HG03139 (cell line): ENCODE results near the gene SLC18A3.

Experiments
- ATAC-seq: cut with Tn5 transposase; IDR thresholded peaks from one replicate; pipeline ENCODE4 v1.9.1; 2021; ENCODE audit not compliant: unreplicated experiment

Gene SLC18A3

DNA sequence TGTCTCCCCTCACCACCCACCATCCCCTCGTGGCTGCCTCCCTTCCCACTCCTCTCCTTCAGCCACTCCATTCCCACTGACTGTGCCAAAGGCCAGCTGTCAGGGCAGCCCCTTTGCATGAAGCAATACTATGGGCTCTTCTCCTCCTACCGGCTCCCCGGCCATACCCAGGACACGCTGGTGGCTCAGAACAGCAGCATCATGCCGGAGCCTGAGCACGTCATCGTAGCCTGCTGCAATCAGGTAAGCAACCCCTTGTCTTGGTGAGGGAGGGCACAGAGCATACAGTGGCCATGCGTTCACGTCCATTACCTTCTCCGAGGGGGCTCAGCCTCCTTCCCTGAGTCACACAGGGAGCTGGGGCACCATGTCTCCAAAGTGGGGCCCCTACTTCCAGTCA is 15.3 kb downstream of the SLC18A3 start:
- ATAC-seq = no peak

DNA sequence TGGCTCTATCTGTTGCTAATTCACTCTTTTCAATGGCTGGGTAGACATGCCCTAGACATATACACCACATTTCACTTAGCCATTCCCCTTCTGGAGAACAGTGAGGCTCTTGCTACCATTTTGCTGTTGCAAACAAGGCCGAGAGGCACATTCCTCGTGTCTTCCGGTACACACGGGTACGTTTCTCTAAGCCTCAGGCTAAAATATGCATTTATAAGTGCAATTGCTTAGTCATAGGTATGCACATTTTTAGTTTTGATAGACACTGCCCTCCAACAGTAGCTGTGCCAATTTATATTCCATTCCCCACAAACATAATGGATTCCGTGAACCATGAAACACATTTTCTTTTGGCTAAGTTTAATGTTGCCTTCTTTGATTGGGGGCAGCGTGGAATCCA is 16.9 kb downstream of the SLC18A3 start:
- ATAC-seq = no peak

DNA sequence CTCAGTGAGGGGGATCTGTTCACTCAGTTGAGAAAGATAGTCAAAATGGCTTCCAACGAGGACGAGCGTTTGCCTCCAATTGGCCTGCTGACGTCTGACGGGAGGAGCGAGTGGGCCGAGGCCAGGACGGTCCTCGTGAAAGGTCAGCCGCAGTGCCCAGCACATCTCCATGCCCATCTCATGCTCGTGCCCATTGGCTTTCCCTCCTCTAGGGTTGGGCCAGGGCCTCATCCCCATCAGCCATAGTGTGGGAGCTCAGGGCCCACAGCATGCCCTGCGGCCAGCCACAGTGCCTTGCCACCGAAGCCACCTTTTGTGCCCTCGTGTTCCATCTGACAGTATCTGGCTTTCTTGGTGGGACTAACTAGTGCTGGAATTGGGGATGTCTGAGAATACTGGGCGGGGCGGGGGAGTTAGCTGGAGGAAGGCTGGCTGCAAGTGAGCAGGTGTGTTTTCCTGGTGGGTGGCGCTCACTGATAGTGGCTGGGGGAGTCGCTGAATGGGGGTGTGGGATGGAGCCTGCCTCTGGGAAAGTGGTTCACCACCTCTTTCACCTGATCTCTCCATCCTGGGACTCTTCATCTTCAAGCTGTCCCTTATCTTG is 17.6 kb downstream of the SLC18A3 start:
- ATAC-seq = no peak

DNA sequence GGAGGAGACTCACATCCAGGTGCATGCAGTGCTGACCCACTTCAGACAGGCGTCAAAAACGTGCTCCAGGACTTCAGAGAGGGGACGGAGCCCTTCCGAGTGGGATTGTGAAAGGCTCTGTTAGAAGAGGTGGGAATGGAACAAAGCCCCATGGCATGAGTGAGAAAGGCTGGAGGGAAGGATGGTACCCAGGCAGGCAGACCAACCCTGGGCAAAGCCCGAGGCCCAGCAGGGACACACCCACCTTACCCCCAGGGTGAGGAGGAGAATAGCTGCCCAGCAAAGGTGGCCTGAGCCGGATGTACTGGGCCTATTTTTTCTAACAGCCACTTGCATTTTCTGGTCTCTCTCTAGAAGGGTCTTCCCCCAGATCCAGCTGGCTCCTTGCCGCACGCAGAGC is 18.5 kb downstream of the SLC18A3 start:
- no peak for ATAC-seq

DNA sequence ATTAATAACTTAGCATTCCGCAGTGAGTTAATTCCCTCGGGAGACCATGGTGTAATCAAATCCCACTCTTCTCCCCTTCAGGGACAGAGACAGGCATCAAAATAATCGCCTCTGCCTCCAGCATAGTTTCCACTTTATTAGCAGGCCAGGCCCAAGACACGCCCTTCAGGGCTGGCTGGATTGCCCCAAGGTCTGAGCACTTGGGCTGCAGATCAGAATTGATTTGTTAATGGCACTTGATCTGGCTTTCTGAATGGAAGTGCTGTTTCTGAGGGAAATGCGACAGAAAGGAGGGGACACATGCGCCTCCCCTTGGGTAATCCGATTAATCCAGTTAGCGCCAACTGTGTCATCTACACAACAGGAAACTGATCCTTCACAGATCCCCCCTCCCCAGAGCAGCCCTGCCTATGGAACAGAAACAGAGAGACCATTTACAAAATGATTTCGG is 19.3 kb downstream of the SLC18A3 start:
- ATAC-seq = no peak

DNA sequence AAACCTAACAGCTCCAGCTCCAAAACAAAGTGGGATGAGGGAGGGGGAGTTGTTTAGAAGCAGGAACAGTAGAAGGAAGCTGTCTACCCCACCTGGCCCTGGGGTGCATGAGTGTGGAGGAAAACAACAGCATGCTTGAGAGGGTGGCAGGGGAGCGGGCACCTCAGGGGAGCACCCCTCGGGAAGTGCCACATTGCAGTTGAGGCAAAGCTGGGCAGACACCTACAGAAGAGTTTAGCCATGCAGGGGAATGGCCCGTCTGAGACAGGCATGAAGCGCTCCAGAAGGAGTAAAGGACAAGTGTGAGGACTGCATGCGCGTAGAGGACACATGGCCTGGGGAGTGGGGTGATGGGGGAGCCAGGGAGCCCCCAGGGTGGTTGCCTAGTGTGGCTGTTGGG is 21.9 kb downstream of the SLC18A3 start:
- no peak for ATAC-seq

DNA sequence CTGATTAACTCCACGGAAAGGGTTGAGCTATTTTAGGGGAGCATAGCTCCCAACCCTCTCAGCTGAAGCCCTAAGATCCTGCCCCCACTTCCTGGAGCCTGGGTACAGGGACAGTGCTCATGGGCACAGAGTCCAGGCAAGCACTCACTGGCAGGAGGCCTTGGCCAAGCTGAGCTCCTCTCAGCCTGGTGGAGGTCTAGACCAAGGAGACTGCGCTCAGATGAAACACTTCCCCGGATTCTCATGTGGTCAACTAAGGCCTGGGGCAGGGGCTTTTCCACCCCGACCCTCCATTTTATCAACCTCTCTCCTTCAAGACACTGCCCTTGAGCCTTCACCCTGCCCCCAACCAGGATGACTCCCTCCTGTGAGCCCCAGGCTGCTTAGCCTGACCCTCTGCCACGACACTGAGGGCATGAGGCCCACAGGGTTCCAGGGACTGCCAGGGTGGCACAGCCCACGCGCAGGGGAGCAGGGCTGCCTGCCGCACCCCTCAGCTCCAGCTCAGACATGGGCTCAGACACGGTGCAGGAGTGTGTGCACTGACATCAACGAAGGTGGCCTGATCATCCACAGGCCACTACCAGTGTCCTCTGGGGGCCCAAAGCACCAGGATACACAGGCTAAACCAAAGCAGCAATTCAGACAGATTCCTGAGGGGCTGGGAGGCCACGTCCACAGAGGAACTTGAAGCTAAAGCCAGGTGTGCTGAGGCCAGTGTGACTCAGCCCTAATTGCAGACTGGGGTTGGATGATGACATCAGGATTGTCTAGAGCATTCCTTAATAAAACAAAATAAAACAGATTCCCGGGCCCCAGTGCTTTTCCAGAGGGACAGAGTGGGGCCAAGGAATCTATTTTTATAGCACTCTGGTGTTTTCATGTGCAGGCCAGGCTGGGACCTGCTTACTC is 22.6 kb downstream of the SLC18A3 start:
- no peak for ATAC-seq

DNA sequence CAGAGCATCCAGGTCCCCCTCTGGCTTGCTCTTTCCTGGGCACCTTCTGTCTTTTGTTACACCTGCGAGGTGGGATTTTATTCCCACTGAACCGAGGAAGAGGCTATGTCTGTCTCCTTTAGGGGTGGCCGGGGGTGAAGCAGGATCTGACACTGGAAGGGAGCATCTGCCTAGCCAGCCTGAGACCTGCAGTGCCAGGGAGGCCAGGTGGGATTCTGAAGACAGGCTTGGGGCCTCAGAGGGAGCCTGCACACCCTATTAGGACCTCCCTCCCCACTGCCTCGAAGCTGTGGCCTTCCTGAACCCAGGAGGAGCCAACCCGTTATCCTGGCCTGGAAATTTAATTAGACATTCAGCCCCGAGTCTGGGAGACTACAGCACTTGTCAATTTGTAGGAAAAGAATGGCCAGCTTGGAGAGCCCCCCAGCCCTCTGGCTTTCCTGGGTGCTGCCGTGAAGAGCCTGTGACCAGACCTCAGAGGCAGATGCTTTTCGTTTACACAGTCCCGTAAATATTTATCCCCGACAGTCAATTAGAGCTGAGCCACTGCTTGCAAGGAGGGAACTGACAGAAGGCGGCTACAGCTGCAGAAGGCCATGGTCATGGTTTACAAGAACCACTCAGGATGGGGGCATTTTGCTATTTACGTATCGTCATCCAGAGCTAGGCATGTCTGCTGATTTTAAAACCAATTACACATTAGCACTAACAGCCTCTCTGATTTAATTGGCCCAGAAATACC is 23.4 kb downstream of the SLC18A3 start:
- ATAC-seq = no peak

DNA sequence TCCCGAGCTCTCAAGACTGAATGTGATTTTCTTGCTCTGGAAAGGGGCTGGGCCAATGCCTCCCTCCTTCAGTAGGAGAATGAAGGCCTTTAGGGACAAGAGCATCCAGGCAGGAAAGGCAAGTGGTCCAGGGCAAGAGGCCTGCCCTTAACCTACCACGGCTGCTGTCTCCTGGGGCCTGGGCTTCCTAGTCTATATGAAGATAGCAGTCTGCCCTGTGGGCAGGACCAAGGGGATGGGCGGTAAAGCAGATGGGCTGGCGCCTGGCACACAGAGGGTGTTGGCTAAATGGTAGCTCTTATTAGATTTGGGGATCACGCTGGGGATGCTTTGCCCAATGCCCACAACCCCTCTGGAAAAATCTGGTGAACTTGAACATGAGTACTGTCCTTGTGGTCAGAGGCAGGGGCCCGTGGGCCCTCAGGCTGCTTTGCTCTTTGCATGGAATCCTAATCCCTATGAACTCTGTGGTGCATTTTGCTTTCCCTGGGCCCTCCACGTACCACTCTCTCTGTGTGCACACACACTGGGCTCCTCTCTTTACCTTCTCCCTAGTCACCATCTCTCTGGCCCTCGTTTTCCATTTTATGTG is 24.1 kb downstream of the SLC18A3 start:
- no peak for ATAC-seq

DNA sequence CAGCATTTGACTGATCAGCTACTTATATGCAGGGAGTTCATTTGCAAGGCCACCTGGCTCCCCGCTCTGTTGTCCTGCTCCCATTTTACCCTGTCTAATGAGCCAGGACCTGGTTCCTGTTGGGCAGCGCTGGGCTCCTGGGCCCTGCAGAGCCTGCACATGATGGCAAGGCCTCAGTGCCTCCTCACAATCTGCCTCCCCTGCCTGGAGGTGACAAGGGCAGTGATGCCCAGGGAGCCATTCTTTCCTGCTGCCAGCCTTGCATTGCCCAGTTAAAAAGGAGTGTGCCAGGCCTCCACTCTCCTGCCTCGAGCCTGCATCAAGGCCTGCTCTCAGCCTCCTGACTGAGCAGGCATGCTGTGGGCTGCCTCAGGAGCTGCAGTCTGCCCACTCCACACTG is 32.2 kb downstream of the SLC18A3 start:
- no peak for ATAC-seq

DNA sequence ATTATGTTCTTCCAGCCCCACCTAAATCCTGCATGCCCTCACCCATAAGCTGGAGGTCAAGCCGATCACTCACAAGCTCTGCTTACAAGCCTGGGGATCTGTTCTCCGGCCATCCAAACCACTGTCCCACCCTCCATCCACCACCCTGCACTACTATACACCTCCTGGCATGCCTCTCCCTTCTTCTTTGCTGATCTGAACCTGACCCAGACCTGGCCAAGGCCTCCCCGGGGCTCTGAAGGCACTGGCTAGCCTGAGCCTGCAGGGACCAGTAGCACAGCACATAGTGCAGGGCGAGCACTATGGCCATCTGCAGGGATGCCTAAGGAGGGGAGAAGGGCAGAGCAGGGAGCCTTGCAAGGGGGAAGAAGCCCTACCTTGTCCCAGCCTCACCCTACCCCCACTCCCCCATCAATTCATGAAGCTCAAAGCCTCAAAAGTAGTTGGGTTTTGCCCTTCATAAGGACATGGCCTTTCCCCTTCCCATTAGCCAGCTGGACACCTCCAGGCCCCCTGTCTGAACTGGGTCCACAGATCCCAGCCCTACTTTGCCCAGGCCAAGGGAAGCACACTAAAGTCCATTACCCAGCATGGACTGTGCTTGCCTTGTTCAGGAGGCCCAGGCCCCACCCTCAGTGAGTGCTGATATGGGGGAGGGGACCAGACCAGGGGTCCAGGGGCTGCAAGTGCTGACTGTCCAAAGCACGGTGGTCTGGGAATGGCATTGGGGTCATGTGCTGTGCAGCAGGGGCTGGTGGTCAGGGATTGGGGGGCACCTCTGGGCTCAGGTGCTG is 33.3 kb downstream of the SLC18A3 start:
- no peak for ATAC-seq

DNA sequence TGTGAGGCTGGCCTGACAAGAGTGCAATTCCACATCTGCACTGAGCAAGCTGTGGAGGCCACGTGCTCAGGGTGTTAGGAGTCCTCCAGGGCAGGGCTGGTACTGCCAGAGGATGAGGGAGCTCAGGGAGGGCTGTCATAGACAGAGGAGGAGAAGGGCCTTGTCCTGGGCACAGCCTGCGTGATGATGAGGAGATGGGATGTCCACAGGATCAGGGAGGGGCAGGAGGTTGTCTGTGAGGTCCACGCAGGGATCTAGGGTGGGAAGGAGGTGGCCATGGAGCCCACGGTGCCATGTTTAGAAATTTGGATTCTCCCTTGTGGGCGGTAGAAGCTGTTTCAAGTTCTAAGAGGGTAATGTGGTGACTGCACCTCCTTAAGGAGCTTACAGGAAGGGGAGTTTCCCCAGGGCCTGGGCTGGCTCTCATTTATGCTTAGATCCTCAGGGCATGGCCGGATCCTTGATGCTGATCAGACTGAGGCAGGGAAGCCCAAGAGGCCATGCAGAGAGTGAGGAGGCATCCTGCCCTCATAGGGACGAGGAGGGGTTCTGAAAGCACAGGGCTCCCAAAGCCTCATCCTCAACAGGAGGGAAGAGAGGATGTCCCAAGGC is 34.0 kb downstream of the SLC18A3 start:
- no peak for ATAC-seq

DNA sequence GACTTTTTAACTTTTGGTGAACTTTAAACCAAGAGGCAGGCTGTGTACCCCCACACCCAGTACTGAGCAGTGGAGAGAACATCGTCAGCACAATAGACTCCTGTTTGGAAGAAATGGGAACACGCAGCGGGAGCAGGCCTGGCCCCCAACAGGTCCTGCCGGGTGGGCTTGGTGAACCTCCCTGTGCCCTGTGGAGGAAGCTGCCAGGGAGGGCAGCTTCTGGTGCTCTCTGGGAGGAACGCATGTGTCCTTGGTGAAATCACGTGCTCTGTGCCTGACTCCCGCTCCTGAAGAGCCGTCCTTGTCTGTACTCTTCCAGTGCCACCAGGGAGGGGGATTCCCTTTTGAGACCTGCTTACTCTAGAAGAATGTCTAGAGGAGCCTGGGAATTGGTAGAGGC is 35.3 kb downstream of the SLC18A3 start:
- no peak for ATAC-seq

DNA sequence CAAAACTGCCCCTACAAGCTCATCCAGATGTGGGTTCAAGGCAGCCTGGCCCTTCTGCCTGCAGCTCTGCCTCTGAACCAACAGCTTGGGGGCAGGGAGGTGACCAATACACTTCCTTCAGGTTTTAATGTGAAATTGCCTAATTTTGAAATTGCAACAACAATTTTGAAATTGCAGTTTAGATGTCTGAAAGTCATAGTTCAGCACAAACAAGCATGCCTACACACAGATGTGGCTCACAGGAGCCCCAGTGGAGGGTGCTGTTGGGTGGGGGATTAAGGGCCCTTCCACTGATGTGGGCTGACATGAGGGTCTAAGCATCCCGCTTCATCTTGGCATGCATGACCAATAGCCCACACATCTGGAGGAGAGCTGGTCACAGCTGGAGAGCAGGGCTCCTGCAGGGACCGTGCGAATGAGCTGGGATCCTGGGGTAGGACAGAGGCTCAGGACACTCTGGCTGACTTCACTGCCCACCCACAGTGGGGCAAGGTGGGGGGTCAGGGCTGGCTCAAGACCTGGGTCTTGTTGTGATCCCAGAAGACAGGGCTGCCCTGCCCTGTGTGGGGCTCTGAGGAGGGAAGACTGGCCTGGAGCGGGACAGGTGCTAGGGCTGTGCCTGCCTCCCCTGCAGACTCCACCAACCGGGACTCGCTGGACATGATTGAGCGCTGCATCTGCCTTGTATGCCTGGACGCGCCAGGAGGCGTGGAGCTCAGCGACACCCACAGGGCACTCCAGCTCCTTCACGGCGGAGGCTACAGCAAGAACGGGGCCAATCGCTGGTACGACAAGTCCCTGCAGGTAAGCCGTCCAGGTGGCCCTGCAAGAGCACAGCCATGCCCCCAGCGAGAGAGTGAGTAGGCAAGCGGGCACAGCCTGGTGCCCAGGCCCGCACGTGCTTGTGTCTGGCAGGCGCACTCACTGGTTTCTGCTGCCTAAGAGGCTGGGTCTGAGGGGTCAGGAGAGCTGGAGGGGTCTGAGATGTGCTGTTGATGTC is 36.1 kb downstream of the SLC18A3 start:
- no peak for ATAC-seq

DNA sequence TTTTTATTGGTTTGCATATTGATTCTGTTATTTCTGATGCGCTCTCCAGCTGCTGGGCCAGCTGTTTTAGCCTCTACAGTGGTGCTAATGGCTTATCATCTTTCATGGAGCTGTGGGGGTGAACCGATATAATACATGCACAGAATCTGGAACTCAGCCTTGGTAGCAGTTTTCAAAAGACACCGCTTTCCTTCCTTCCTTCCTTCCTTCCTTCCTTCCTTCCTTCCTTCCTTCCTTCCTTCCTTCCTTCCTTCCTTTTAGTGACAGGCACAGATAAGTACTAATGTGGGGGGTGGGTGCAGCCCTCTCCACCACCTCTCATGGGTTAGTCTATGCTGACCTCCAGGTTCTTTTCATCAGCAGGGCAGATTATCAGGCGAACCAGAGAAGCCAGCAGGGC is 37.4 kb downstream of the SLC18A3 start:
- no peak for ATAC-seq

DNA sequence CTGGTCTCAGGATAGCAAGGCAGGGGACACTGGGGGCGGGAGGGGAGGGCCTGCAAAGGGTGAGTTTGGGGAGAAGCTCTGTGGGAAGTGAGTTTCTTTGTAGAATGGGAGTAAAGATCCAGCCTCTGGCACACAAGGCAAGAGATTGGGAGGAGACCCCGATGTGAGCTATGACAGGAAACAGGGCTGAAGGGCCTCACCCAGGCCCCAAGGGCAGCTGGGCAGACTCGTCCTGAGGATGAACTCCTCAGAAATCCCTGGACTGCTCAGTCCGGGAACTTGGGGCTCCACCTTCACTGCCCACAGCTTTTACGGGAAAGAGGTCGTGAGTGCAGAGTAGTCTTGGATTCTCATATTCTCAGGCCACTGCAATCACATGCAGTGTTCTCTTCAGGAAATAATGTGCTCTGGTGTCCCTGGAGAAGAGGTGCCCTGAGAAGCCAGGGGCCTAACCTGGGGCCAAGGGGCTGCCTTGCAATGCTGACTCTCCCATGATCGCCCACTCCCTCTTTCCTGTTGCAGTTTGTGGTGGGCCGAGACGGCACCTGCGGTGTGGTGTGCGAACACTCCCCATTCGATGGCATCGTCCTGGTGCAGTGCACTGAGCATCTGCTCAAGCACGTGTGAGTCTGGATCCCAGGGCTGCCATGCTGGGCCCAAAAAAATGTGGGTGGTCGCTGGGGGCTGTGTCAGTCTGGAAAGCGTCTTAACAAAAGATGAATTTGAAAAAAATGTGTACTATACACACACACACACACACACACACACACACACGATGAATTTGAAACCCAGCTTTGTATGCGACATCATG is 38.1 kb downstream of the SLC18A3 start:
- no peak for ATAC-seq

DNA sequence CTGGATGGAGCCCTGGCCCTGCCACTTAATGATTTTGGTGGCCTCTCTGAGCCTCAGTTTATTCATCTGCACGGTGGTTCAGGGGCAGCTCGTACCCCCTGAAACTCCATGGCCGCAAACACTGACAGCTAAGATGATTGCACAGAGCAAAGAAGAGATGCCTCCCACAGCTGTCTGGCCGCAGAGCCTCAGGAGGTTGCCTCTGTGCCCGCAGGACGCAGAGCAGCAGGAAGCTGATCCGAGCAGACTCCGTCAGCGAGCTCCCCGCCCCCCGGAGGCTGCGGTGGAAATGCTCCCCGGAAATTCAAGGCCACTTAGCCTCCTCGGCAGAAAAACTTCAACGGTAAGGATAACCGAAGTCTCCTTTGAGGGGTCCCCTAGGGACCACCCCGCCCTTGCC is 39.2 kb downstream of the SLC18A3 start:
- no peak for ATAC-seq
